NB4 (cell line): ENCODE data around the gene PPFIA2.
"Not testable (repeated sequence)": the region's sequence is repeated elsewhere in the genome, so short reads cannot be mapped to it uniquely, and the experiment has no call there.

Source experiments
- DNase-seq: peaks from one replicate; pipeline ENCODE4 v3.0.0; 2010; ENCODE audit warnings: low read depth
- H3K4me3 ChIP-seq: one replicate; pipeline ENCODE4 v1.5.1; 2011; ENCODE audit warnings: mild to moderate bottlenecking, low read depth, low read length, moderate library complexity
- MAX ChIP-seq: IDR thresholded peaks from 2 replicates; pipeline ENCODE4 v1.6.1; 2011; ENCODE audit warnings: low read depth, low read length
- MYC ChIP-seq: IDR thresholded peaks from 2 replicates; pipeline ENCODE4 v1.6.1; 2011; ENCODE audit warnings: low read depth, low read length
- POLR2A ChIP-seq: IDR thresholded peaks from 2 replicates; pipeline ENCODE4 v1.6.1; 2011; ENCODE audit warnings: mild to moderate bottlenecking; ENCODE audit not compliant: insufficient read length; ENCODE audit errors: extremely low read depth
- TF ChIP-seq, protein P1 (sequence below): IDR thresholded peaks from one replicate; pipeline ENCODE4 v1.5.1; 2012; ENCODE audit warnings: low read depth, low read length

Gene PPFIA2

DNA sequence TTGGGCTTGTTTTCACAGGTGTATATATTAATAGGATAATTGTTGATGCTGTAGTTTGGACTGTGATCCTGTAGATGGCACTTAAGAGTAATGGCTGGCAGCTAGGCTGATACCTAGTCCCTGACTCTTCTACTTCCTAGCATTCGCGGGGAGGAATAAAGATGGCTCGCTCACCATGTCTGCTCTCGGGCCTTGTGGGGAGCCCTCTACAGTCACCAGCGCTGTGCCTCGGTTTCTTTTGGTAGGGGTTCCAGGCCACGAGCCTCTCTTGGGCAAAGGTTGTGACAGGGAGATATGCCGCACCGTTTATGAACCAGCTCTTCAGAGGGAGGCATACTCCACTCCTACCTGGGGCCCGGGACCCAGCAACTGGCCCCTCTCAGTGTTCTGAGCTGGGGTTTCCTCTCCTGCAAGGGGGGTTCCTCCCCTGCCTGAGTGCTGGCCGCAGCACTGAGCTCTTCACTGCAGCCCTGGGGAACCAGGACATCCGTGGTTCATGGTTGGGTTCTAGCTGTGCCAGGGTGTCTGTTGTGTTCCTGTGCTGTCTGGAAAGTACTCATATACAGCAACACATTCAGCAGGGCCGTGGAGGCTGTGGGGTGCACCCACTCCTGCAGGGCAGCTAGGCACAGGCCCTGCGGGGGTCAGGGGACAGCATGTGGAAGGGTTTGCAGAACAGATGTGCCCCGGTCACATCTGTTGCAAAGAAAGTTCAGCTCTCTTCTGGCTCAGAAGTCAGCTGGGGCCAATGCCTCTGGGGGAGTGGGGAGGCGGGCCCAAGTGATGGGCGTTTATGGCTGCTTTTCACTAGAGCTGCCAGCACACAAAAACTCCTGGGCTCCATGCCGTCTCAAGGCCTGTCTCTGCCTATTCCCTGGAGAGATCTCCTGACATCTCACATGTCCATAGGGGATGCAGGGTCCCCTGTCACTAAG is 147.9 kb downstream of the PPFIA2 start:
- TF ChIP-seq POLR2A (no peak), MYC (no peak), MAX (no peak)
- TF ChIP-seq, protein P1, sequence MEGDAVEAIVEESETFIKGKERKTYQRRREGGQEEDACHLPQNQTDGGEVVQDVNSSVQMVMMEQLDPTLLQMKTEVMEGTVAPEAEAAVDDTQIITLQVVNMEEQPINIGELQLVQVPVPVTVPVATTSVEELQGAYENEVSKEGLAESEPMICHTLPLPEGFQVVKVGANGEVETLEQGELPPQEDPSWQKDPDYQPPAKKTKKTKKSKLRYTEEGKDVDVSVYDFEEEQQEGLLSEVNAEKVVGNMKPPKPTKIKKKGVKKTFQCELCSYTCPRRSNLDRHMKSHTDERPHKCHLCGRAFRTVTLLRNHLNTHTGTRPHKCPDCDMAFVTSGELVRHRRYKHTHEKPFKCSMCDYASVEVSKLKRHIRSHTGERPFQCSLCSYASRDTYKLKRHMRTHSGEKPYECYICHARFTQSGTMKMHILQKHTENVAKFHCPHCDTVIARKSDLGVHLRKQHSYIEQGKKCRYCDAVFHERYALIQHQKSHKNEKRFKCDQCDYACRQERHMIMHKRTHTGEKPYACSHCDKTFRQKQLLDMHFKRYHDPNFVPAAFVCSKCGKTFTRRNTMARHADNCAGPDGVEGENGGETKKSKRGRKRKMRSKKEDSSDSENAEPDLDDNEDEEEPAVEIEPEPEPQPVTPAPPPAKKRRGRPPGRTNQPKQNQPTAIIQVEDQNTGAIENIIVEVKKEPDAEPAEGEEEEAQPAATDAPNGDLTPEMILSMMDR, result peak; percentile 35
- no peak overlapping the region for H3K4me3 ChIP-seq
- peak; percentile 27 for DNase-seq

- no peak overlapping the region for H3K4me3 ChIP-seq
- no peak for DNase-seq
- TF ChIP-seq, protein P1, result no peak
- TF ChIP-seq MYC, result no peak
- no peak for TF ChIP-seq POLR2A
- TF ChIP-seq MAX, result no peak
These were observed 161.1 kb downstream of the PPFIA2 start for GRCh38 chr12:81597928-81598604.

GRCh38 chr12:81596558-81596957 is 162.6 kb downstream of the PPFIA2 start:
- DNase-seq, result no peak
- H3K4me3 ChIP-seq, result no peak overlapping the region
- TF ChIP-seq POLR2A (no peak), MAX (no peak), MYC (no peak)
- TF ChIP-seq, protein P1, result no peak

GRCh38 chr12:81591256-81591655 is 167.9 kb downstream of the PPFIA2 start:
- no peak for DNase-seq
- no peak overlapping the region for H3K4me3 ChIP-seq
- no peak for TF ChIP-seq MAX
- TF ChIP-seq, protein P1, result no peak
- no peak for TF ChIP-seq POLR2A
- TF ChIP-seq MYC, result no peak

DNA sequence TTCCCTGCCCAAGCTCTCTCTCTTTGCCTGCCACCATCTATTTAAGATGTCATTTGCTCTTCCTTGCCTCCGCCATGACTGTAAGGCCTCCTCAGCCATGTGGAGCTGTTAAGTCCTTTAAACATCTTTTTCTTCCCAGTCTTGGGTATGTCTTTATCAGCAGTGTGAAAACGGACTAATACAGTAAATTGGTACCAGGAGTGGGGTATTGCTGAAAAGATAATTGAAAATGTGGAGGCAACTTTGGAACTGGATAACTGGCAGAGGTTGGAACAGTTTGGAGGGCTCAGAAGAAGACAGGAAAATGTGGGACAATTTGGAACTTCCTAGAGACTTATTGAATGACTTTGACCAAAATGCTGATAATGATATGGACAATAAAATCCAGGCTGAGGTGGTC is 168.4 kb downstream of the PPFIA2 start:
- DNase-seq, H3K4me3 ChIP-seq: not testable (repeated sequence)
